GM18870 (cell line): ENCODE measurements around the gene UBAC1.
"Not testable (repeated sequence)": the region's sequence is repeated elsewhere in the genome, so short reads cannot be mapped to it uniquely, and the experiment has no call there.

Experiments used
- ATAC-seq: cut with Tn5 transposase; IDR thresholded peaks from one replicate; pipeline ENCODE4 v1.9.1; 2021; ENCODE audit warnings: moderate library complexity; ENCODE audit not compliant: unreplicated experiment

Gene UBAC1

GRCh38 chr9:135903786-135904520 lies 57.2 kb downstream of the UBAC1 start:
- ATAC-seq = no peak

- ATAC-seq = no peak
These were observed 57.9 kb downstream of the UBAC1 start for GRCh38 chr9:135903358-135903656.

GRCh38 chr9:135902655-135903357 lies 58.4 kb downstream of the UBAC1 start:
- ATAC-seq = no peak

GRCh38 chr9:135901826-135902225 lies 59.3 kb downstream of the UBAC1 start:
- no peak for ATAC-seq

- ATAC-seq = no peak
These were observed 60.0 kb downstream of the UBAC1 start for GRCh38 chr9:135901031-135901758.

GRCh38 chr9:135898634-135899407 lies 62.4 kb downstream of the UBAC1 start:
- no peak for ATAC-seq

- ATAC-seq = no peak
These were observed 64.5 kb downstream of the UBAC1 start for GRCh38 chr9:135896626-135897025.

- ATAC-seq = no peak
These were observed 65.0 kb downstream of the UBAC1 start for GRCh38 chr9:135896205-135896604.

GRCh38 chr9:135895202-135895848 lies 65.8 kb downstream of the UBAC1 start:
- ATAC-seq = no peak

GRCh38 chr9:135893104-135893503 lies 68.1 kb downstream of the UBAC1 start:
- ATAC-seq = no peak

- ATAC-seq = not testable (repeated sequence)
These were observed 68.8 kb downstream of the UBAC1 start for GRCh38 chr9:135892327-135892726.

- no peak for ATAC-seq
These were observed 70.0 kb downstream of the UBAC1 start for GRCh38 chr9:135891027-135891631.

- no peak for ATAC-seq
These were observed 70.8 kb downstream of the UBAC1 start for GRCh38 chr9:135890190-135891026.

GRCh38 chr9:135889564-135890189 lies 71.5 kb downstream of the UBAC1 start:
- ATAC-seq = no peak

GRCh38 chr9:135888766-135889394 lies 72.3 kb downstream of the UBAC1 start:
- ATAC-seq = no peak

GRCh38 chr9:135888126-135888765 lies 72.9 kb downstream of the UBAC1 start:
- ATAC-seq = no peak

- no peak for ATAC-seq
These were observed 73.6 kb downstream of the UBAC1 start for GRCh38 chr9:135887585-135888050.

GRCh38 chr9:135887021-135887507 lies 74.1 kb downstream of the UBAC1 start:
- ATAC-seq = no peak
